ENCODE data around the gene TMEM109.

Gene TMEM109

DNA sequence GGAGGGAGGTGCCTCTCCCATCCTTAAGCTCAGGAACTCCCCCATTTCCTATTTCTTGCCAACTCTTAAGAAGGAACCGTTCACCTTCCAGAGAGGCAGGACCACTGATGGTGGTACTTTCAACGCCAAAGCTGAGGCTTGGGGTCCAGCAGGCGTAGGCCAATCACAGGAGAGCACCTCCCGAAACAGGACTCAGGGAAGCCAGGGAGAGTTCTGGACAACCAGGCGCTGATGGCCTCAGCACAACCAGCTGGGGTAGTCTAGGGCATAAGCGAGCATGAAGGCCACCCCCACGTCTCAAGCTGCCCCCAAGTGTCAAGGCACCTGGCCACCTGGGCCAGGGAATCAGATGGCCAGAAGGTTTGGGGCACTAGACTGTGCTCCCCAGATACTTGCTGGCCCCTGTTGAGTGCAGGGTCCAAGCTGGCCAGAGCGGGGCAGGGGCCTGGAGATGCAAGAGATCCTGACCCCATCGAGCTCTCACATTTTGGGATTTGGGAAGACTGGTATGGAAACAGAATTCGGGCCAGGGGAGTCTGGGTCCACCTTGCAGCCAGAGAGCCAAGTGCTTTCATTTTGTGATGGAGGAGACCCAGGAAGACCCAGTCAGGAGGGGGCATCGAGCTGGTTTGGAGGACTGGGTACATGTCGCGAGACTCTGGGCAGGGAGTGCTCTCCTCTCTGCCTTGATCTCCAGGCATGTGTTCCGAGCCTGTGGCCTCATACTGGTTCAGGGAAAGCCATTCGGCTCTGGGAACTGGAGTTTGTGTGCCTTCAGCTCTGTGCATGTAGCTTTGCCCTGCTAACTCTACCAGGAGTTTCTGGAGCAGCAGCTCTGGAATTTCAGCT lies 58.4 kb downstream of the TMEM109 start:
- no peak for DNase-seq
